HG03108 (cell line): ENCODE results near the gene ANKRD50.
A peak's percentile ranks its signal among the peaks of the same experiment; 100 is the strongest.

Experiments
- ATAC-seq: cut with Tn5 transposase; IDR thresholded peaks from one replicate; pipeline ENCODE4 v1.9.1; 2021; ENCODE audit warnings: moderate library complexity; ENCODE audit not compliant: unreplicated experiment

Gene ANKRD50

GRCh38 chr4:124712372-124713184, at the start of gene ANKRD50:
TSS of gene ANKRD50 (minus strand) at chr4:124712732. CDS start at chr4:124710511, 2,221 bp downstream.
- ATAC-seq: peak; percentile 58

GRCh38 chr4:124757126-124757525, 44.6 kb upstream of the ANKRD50 start:
- ATAC-seq: no peak

GRCh38 chr4:124754681-124755080, 42.1 kb upstream of the ANKRD50 start:
- ATAC-seq: no peak

GRCh38 chr4:124753941-124754581, 41.5 kb upstream of the ANKRD50 start:
- ATAC-seq: no peak

GRCh38 chr4:124749421-124749820, 36.9 kb upstream of the ANKRD50 start:
- no peak for ATAC-seq

GRCh38 chr4:124748965-124749364, 36.4 kb upstream of the ANKRD50 start:
- no peak for ATAC-seq

- no peak for ATAC-seq
Observed at GRCh38 chr4:124745985-124746801, 33.7 kb upstream of the ANKRD50 start.

- ATAC-seq: no peak
Observed at GRCh38 chr4:124743711-124744110, 31.2 kb upstream of the ANKRD50 start.

GRCh38 chr4:124740501-124740900, 28.0 kb upstream of the ANKRD50 start:
- no peak for ATAC-seq

GRCh38 chr4:124738994-124739393, 26.5 kb upstream of the ANKRD50 start:
- no peak for ATAC-seq

- no peak for ATAC-seq
Observed at GRCh38 chr4:124737619-124738018, 25.1 kb upstream of the ANKRD50 start.

GRCh38 chr4:124736526-124736925, 24.0 kb upstream of the ANKRD50 start:
- no peak for ATAC-seq

GRCh38 chr4:124727331-124727890, 14.9 kb upstream of the ANKRD50 start:
- no peak for ATAC-seq

- no peak for ATAC-seq
Observed at GRCh38 chr4:124726269-124726668, 13.7 kb upstream of the ANKRD50 start.

- ATAC-seq: no peak
Observed at GRCh38 chr4:124722071-124722470, 9.5 kb upstream of the ANKRD50 start.

GRCh38 chr4:124717101-124717500, 4.6 kb upstream of the ANKRD50 start:
- no peak for ATAC-seq

- ATAC-seq: peak; percentile 24
Observed at GRCh38 chr4:124713185-124713592, 657 bp upstream of the ANKRD50 start.

GRCh38 chr4:124711471-124712371, 811 bp downstream of the ANKRD50 start:
- peak; percentile 8 for ATAC-seq

- no peak for ATAC-seq
Observed at GRCh38 chr4:124710911-124711310, 1.6 kb downstream of the ANKRD50 start.
